OCI-LY1 (cell line): ENCODE results near the gene P2RX2.

Experiments used
- H2AFZ ChIP-seq: fragments of 200-600 bp; sonication (generic), shearing (Covaris generic); 2 replicates; pipeline ENCODE4 v1.6.0; 2014; ENCODE audit warnings: antibody characterized with exemption, mild to moderate bottlenecking, low read length
- H3F3A ChIP-seq: fragments of 200-600 bp; sonication (generic), shearing (Covaris generic); 2 replicates; pipeline ENCODE4 v1.6.0; 2014; ENCODE audit warnings: mild to moderate bottlenecking, antibody characterized with exemption, low read length, moderate library complexity; ENCODE audit not compliant: insufficient read depth
- H3K27ac ChIP-seq: fragments of 200-600 bp; sonication (generic); 2 replicates; pipeline ENCODE4 v1.5.1; 2014; ENCODE audit warnings: low read length, mixed run types, mild to moderate bottlenecking, low read depth; ENCODE audit not compliant: poor library complexity, severe bottlenecking
- H3K27me3 ChIP-seq: fragments of 200-600 bp; sonication (generic); 2 replicates; pipeline ENCODE4 v1.6.0; 2014; ENCODE audit warnings: antibody characterized with exemption, mild to moderate bottlenecking, low read length, moderate library complexity; ENCODE audit not compliant: insufficient read depth
- H3K36me3 ChIP-seq: fragments of 200-600 bp; sonication (generic); 2 replicates; pipeline ENCODE4 v1.6.1; 2014; ENCODE audit warnings: mild to moderate bottlenecking, antibody characterized with exemption, low read length, moderate library complexity, mixed read lengths; ENCODE audit not compliant: insufficient read depth
- H3K4me1 ChIP-seq: fragments of 200-600 bp; sonication (generic); 2 replicates; pipeline ENCODE4 v1.5.1; 2014; ENCODE audit warnings: mild to moderate bottlenecking, low read length, moderate library complexity; ENCODE audit not compliant: insufficient read depth, severe bottlenecking
- H3K4me2 ChIP-seq: fragments of 200-600 bp; sonication (generic), shearing (Covaris generic); 2 replicates; pipeline ENCODE4 v1.6.1; 2014; ENCODE audit warnings: low read length
- H3K4me3 ChIP-seq: fragments of 200-600 bp; sonication (generic); 2 replicates; pipeline ENCODE4 v1.5.1; 2014; ENCODE audit warnings: low read length, low read depth, mild to moderate bottlenecking, mixed read lengths; ENCODE audit not compliant: poor library complexity, severe bottlenecking
- H3K79me2 ChIP-seq: fragments of 200-600 bp; shearing (Covaris generic); 2 replicates; pipeline ENCODE4 v1.6.1; 2016; ENCODE audit warnings: mixed run types, low read length, mixed read lengths; ENCODE audit not compliant: insufficient read depth
- H3K9ac ChIP-seq: fragments of 200-600 bp; sonication (generic), shearing (Covaris generic); 2 replicates; pipeline ENCODE4 v1.6.1; 2014; ENCODE audit warnings: mild to moderate bottlenecking, low read length, mixed read lengths
- H3K9me2 ChIP-seq: fragments of 200-600 bp; sonication (generic), shearing (Covaris generic); 2 replicates; pipeline ENCODE4 v1.6.1; 2014; ENCODE audit warnings: low read depth, mild to moderate bottlenecking, low read length, mixed read lengths
- H3K9me3 ChIP-seq: fragments of 200-600 bp; shearing (Covaris generic); 2 replicates; pipeline ENCODE4 v1.6.1; 2014; ENCODE audit warnings: low read length, mixed read lengths
- H4K20me1 ChIP-seq: fragments of 200-600 bp; sonication (generic), shearing (Covaris generic); 2 replicates; pipeline ENCODE4 v1.6.0; 2016; ENCODE audit warnings: mild to moderate bottlenecking, low read length; ENCODE audit not compliant: insufficient read depth
- EZH2 ChIP-seq: fragments of 200-600 bp; sonication (generic), shearing (Covaris generic); IDR thresholded peaks from 2 replicates; pipeline ENCODE4 v1.8.0; 2017; ENCODE audit warnings: borderline replicate concordance, mixed run types, mild to moderate bottlenecking, antibody characterized with exemption, low read length, moderate library complexity, mixed read lengths
- TF ChIP-seq, protein P1 (sequence below): fragments of 200-600 bp; sonication (generic), shearing (Covaris generic); IDR thresholded peaks from 2 replicates; pipeline ENCODE4 v1.5.1; 2017; ENCODE audit warnings: mild to moderate bottlenecking, antibody characterized with exemption, low read length, moderate library complexity, mixed read lengths

P2RX2 gene

GRCh38 chr12:132618683-132619043, at the start of gene P2RX2:
TSS of gene P2RX2 (plus strand) at chr12:132618776. CDS start at chr12:132618817, 41 bp downstream.
- no peak within 1 kb of the TSS for H3K9ac ChIP-seq
- H3K4me2 ChIP-seq = no peak within 1 kb of the TSS
- H2AFZ ChIP-seq = no peak within 1 kb of the TSS
- H3K79me2 ChIP-seq = no peaks in the 10 kb centered on the region
- no peaks in the 10 kb centered on the region for H3K27me3 ChIP-seq
- no peaks in the 10 kb centered on the region for H4K20me1 ChIP-seq
- 0 out of 2 replicates have a peak, but pooled peaks cover 3% of the 10 kb centered on the region for H3K9me3 ChIP-seq
- H3K9me2 ChIP-seq = no peaks in the 10 kb centered on the region
- H3K36me3 ChIP-seq = peaks cover 3% of the 10 kb centered on the region; the same call in 1 of the 2 replicates
- H3K4me1 ChIP-seq = no peaks in the 10 kb centered on the region
- H3K27ac ChIP-seq = no peak within 1 kb of the TSS
- TF ChIP-seq EZH2 = no peak
- TF ChIP-seq, protein P1, sequence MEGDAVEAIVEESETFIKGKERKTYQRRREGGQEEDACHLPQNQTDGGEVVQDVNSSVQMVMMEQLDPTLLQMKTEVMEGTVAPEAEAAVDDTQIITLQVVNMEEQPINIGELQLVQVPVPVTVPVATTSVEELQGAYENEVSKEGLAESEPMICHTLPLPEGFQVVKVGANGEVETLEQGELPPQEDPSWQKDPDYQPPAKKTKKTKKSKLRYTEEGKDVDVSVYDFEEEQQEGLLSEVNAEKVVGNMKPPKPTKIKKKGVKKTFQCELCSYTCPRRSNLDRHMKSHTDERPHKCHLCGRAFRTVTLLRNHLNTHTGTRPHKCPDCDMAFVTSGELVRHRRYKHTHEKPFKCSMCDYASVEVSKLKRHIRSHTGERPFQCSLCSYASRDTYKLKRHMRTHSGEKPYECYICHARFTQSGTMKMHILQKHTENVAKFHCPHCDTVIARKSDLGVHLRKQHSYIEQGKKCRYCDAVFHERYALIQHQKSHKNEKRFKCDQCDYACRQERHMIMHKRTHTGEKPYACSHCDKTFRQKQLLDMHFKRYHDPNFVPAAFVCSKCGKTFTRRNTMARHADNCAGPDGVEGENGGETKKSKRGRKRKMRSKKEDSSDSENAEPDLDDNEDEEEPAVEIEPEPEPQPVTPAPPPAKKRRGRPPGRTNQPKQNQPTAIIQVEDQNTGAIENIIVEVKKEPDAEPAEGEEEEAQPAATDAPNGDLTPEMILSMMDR = no peak
- H3F3A ChIP-seq = no peaks in the 10 kb centered on the region
- no peak within 1 kb of the TSS for H3K4me3 ChIP-seq

- Histone ChIP-seq H3K9ac (no peak overlapping the region), H3K36me3 (no peaks in the 10 kb centered on the region), H3K9me3 (no peaks in the 10 kb centered on the region), H3K4me1 (no peaks in the 10 kb centered on the region), H3K79me2 (no peaks in the 10 kb centered on the region), H3K9me2 (no peaks in the 10 kb centered on the region), H3K27ac (no peak overlapping the region), H2AFZ (no peak overlapping the region), H3K4me3 (no peak overlapping the region), H3F3A (no peaks in the 10 kb centered on the region), H4K20me1 (no peaks in the 10 kb centered on the region), H3K27me3 (no peaks in the 10 kb centered on the region), H3K4me2 (no peak overlapping the region)
- TF ChIP-seq EZH2 = no peak
- TF ChIP-seq, protein P1 = no peak
These were observed 49.6 kb upstream of the P2RX2 start for GRCh38 chr12:132568826-132569480.

- H3K4me2 ChIP-seq = no peak overlapping the region
- no peaks in the 10 kb centered on the region for H4K20me1 ChIP-seq
- H2AFZ ChIP-seq = no peak overlapping the region
- no peaks in the 10 kb centered on the region for H3K36me3 ChIP-seq
- H3K9me2 ChIP-seq = no peaks in the 10 kb centered on the region
- H3K9ac ChIP-seq = no peak overlapping the region
- H3K27me3 ChIP-seq = no peaks in the 10 kb centered on the region
- no peaks in the 10 kb centered on the region for H3K4me1 ChIP-seq
- no peak overlapping the region for H3K4me3 ChIP-seq
- H3K27ac ChIP-seq = no peak overlapping the region
- H3F3A ChIP-seq = no peaks in the 10 kb centered on the region
- TF ChIP-seq EZH2 = no peak
- TF ChIP-seq, protein P1 = no peak
- H3K9me3 ChIP-seq = no peaks in the 10 kb centered on the region
- H3K79me2 ChIP-seq = no peaks in the 10 kb centered on the region
These were observed 48.6 kb upstream of the P2RX2 start for GRCh38 chr12:132569856-132570480.
